ENCODE results near the gene SERPINA4. TPM values are rescaled to one million over a fixed set of nuclear protein-coding genes. Genes with fewer than 3 reads are reported as not detected.

The SERPINA4 gene
- total and polyA plus RNA-seq, 2 of the 13 experiments (the other 11 are each of a cell fraction or from before 2014, with no cell fraction given) = 39.1 to 57.8 TPM

DNA sequence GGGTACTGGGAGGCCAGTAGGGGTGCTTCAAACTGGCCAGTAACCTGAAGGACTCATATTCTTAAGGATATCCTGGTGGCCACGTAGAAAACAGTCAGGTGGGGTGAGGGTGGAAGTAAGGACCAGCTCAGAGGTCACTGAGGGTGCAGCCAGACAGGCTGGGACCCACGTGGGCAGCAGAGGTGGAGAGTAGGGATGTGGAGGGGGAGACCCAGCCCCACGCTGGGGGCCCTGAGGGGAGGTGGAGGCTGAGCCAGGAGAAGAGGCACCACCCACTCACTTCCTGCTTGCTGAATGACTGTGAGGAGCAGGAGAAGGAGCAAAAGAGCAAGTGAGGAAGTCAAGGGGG is 38.4 kb downstream of the SERPINA4 start (continued):
- TF ChIP-seq, protein P1, sequence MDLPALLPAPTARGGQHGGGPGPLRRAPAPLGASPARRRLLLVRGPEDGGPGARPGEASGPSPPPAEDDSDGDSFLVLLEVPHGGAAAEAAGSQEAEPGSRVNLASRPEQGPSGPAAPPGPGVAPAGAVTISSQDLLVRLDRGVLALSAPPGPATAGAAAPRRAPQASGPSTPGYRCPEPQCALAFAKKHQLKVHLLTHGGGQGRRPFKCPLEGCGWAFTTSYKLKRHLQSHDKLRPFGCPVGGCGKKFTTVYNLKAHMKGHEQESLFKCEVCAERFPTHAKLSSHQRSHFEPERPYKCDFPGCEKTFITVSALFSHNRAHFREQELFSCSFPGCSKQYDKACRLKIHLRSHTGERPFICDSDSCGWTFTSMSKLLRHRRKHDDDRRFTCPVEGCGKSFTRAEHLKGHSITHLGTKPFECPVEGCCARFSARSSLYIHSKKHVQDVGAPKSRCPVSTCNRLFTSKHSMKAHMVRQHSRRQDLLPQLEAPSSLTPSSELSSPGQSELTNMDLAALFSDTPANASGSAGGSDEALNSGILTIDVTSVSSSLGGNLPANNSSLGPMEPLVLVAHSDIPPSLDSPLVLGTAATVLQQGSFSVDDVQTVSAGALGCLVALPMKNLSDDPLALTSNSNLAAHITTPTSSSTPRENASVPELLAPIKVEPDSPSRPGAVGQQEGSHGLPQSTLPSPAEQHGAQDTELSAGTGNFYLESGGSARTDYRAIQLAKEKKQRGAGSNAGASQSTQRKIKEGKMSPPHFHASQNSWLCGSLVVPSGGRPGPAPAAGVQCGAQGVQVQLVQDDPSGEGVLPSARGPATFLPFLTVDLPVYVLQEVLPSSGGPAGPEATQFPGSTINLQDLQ (CRISPR knock-in tag; IDR thresholded peaks at IDR 0.05) = no peak
- no peak for TF ChIP-seq ZNF235 (CRISPR knock-in tag; IDR thresholded peaks at IDR 0.05; ENCODE audit: borderline replicate concordance)
- TF ChIP-seq SP140L (CRISPR knock-in tag; IDR thresholded peaks at IDR 0.05; ENCODE audit: borderline replicate concordance) = no peak
- TF ChIP-seq ZNF781 (CRISPR knock-in tag; IDR thresholded peaks at IDR 0.05; ENCODE audit: borderline replicate concordance, not compliant biosample characterization) = no peak
- peak; percentile 64; the same call in 1 of the 2 replicates for TF ChIP-seq ZNF746 (CRISPR knock-in tag; IDR thresholded peaks at IDR 0.05)
- TF ChIP-seq ELF3 (CRISPR knock-in tag; IDR thresholded peaks at IDR 0.05) = peak; percentile 40; the same call in 1 of the 2 replicates
- TF ChIP-seq, protein P2, sequence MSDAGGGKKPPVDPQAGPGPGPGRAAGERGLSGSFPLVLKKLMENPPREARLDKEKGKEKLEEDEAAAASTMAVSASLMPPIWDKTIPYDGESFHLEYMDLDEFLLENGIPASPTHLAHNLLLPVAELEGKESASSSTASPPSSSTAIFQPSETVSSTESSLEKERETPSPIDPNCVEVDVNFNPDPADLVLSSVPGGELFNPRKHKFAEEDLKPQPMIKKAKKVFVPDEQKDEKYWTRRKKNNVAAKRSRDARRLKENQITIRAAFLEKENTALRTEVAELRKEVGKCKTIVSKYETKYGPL (CRISPR knock-in tag; IDR thresholded peaks at IDR 0.05) = no peak
- no peak for TF ChIP-seq SMAD1 (CRISPR knock-in tag; IDR thresholded peaks at IDR 0.05; ENCODE audit: borderline replicate concordance, low read depth)
- peak; percentile 41 for TF ChIP-seq GABPB1 (CRISPR knock-in tag; IDR thresholded peaks at IDR 0.05)
- TF ChIP-seq PRPF4 (IDR thresholded peaks at IDR 0.05; ENCODE audit: low read depth, low read length, poor library complexity, severe bottlenecking) = no peak
- no peak for TF ChIP-seq ZNF224 (CRISPR knock-in tag; IDR thresholded peaks at IDR 0.05)
- TF ChIP-seq, protein P3, sequence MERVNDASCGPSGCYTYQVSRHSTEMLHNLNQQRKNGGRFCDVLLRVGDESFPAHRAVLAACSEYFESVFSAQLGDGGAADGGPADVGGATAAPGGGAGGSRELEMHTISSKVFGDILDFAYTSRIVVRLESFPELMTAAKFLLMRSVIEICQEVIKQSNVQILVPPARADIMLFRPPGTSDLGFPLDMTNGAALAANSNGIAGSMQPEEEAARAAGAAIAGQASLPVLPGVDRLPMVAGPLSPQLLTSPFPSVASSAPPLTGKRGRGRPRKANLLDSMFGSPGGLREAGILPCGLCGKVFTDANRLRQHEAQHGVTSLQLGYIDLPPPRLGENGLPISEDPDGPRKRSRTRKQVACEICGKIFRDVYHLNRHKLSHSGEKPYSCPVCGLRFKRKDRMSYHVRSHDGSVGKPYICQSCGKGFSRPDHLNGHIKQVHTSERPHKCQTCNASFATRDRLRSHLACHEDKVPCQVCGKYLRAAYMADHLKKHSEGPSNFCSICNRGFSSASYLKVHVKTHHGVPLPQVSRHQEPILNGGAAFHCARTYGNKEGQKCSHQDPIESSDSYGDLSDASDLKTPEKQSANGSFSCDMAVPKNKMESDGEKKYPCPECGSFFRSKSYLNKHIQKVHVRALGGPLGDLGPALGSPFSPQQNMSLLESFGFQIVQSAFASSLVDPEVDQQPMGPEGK (CRISPR knock-in tag; IDR thresholded peaks at IDR 0.05) = peak; percentile 80
- TF ChIP-seq SRSF9 (IDR thresholded peaks at IDR 0.05; ENCODE audit: borderline replicate concordance, insufficient read depth, low read depth, low read length, poor library complexity, severe bottlenecking) = no peak
- no peak for TF ChIP-seq NR3C1 (CRISPR knock-in tag; IDR thresholded peaks at IDR 0.05)
- no peak for TF ChIP-seq PAWR (CRISPR knock-in tag; IDR thresholded peaks at IDR 0.05; ENCODE audit: borderline replicate concordance)
- no peak for TF ChIP-seq ZFP90 (CRISPR knock-in tag; IDR thresholded peaks at IDR 0.05; ENCODE audit: borderline replicate concordance)
- no peak for TF ChIP-seq GATAD2A (CRISPR knock-in tag; IDR thresholded peaks at IDR 0.05)
- TF ChIP-seq ETV5 (CRISPR knock-in tag; IDR thresholded peaks at IDR 0.05; ENCODE audit: borderline replicate concordance) = peak; percentile 27; the same call in 1 of the 2 replicates
- TF ChIP-seq TRIM22 (IDR thresholded peaks at IDR 0.05) = no peak
- no peak for TF ChIP-seq FOXP1 (IDR thresholded peaks at IDR 0.05)
- TF ChIP-seq FOXP1 (CRISPR knock-in tag; IDR thresholded peaks at IDR 0.05) = no peak
- TF ChIP-seq E2F1 (CRISPR knock-in tag; IDR thresholded peaks at IDR 0.05) = no peak

All from HepG2 (cell line).